Measurements from ENCODE around the gene KRTAP10-3.

Gene KRTAP10-3

DNA sequence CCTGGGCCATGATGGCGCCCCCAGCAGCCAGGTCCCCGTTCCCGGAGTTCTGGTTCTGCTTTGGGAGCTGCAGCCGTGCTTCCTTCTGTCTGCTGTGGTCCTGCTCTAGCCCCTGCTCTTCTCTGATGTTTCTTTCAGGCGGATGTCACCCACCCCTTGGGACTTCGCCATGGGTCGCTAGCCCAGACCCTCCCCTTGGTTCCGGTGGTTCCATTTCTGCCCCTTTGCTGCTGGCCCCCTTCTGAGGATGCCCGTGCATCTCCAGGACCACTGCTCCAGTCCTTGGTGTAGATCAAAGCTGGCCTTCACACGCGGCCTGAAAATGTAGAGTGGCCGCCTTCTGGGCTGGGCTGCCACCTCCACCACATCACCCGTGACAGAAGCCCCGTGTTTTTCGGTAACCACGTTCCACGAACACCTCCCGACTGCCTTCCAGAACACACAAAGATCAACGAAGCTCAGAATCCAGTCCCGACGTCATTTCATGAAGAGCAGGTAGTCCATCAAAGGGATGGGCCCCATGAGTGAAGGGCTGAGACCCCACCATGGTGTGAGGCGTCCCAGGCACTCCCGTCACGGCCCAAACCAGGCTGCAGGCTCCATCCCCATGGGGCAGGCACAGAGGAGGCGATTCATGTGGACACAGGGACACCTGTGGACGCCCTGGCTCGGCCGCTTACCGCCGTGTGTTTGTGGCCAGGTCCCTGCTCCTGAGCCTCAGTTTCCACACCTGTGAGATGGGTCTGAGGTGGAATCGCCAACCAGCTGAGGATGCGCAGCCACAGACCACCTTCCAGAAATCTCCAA lies 43.0 kb downstream of the KRTAP10-3 start:
- no peak for DNase-seq (ENCODE audit: low spot score)

DNA sequence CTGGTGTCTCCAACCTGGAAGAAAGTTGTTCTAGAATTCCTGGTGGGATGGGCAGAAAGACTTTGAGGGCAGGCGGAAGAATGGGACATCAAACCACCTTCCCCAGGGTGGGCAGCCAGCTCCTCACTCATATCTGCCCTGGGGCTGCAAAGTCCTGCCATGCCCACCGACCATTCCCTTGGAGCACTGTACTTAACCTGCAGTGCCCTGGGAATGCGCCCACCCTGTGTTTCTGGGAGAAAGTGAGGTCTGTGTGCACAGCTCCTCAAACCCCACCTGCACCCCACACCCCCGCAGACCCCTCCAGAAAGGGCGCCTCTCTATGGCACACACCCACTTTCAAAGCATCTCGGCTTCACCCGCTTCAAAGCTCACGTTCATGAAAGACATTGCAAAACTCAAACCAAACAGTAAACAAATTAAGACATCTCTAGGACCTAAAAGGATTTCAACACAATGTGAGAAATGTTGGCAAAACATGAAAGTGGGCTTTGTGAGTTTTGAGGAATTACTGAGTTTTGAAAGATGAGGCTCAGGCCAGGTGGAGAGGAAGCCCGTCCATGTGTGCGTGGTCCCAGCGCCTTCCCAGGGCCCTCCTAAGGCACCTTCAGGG lies 43.7 kb downstream of the KRTAP10-3 start:
- no peak for DNase-seq (ENCODE audit: low spot score)

- no peak for DNase-seq (ENCODE audit: low spot score)
Observed at GRCh38 chr21:44514218-44514520, 44.4 kb downstream of the KRTAP10-3 start.

- no peak for DNase-seq (ENCODE audit: low spot score)
Observed at GRCh38 chr21:44513389-44514217, 45.0 kb downstream of the KRTAP10-3 start.

DNA sequence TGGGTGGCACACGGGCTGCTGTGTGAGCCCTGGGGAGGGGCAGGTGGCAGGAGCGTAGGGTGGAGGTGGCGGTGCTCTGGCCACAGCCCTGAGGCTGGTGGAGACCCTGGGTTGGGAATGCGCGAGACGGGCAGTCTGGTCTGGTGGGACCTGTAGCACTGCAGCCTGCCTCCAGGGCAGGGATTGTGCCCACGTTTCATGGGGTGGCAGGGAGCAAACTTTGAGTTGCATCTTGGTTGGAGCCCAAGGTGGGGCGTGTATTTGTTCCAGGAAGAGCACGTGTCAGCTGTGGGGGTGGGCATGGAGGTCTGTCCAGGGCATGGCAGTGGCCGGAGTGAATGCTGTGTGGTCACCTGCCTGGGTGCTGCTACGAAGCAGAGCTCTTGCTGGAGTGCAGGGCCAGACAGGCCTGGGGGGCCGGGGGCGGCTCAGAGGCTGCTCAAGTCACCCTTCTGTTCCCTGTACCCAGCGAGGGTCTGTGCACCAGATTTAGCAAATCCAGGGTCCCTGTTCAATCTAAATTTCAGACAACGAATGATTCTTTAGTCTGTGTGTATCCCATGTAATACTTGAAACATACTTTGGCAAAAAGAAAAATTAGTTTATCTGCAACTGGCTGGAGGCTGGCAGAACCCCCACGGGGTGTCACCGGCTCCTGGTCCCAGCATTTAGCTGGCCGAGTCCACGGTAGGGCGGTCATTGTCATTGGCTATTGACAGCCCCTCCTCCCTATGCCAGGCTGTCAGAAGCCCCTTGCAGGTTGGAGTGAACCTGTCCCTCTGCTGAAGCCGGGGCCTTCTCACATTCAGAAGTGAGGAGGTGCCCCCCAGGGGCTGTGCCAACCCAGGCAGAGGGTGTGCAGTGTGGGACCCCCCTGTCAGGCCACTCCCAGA lies 45.9 kb downstream of the KRTAP10-3 start:
- no peak for DNase-seq (ENCODE audit: low spot score)

- no peak for DNase-seq (ENCODE audit: low spot score)
Observed at GRCh38 chr21:44511938-44512275, 46.7 kb downstream of the KRTAP10-3 start.

DNA sequence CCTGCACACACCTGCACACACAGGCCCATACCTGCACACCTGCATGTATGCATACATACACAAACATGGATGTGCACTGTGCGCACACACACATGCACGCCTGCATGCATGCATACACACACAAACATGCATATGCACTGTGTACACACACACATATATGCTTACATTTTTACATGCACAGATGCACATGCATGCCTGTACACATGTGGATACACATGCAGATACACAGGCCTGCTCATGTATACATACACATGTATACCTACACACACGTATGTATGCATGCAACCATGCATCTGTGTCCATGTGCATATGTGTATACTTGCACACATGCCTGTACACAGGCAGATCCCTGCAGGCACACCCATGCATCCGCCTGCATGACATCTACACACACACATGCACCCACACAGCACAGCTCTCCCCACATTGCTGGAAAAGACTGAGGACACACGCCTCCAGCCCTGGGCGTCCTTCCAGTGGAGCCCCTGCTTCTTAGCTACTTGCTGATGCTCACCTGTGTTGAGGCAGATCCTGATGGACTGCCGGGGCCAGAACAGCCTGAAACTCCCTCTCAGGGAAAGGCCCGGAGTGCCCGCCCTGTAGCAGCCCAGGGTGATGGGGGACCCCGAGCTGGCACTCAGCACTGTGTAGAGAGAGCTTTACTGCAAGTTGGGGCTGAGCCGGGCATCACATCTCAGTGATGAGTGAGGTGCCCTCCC lies 47.2 kb downstream of the KRTAP10-3 start:
- DNase-seq (ENCODE audit: low spot score), result no peak

- DNase-seq (ENCODE audit: low spot score), result peak; percentile 78
Observed at GRCh38 chr21:44510508-44511218, 47.9 kb downstream of the KRTAP10-3 start.

GRCh38 chr21:44510109-44510507 lies 48.5 kb downstream of the KRTAP10-3 start:
- no peak for DNase-seq (ENCODE audit: low spot score)

GRCh38 chr21:44509539-44509938 lies 49.1 kb downstream of the KRTAP10-3 start:
- no peak for DNase-seq (ENCODE audit: low spot score)

DNA sequence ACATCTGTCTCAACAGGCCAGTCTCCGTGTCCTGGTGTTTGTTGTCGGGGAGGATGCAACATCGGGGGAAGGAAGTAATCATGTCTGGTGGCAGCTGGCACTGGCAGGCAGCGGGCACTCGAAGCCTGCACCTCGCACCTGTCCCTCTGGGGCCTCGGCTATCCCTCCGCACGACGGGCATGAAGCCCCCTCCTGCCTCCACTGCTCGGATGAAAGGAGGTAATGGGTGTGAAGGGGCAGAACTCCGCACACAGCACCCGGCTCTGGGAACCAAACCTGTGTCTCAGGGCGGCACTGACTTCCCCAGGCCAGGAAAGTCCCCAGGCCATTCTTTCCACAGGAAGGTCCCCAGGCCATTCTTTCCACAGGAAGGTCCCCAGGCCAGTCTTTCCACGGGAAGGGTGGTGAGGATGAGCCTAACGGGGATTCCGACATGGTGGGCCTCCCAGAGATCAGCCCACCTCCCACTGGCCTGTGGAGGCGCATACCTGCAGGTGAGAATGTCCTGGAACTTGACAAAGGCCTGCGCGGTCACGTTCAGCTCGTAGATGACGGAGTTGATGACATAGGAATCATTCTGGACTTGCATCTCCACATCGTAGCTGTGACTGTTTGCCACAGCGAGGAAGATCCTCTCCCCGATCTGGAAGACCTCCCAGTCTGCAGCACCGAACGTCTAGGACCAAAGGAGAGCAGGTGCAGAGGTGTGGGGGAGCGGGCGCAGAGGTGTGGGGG lies 49.7 kb downstream of the KRTAP10-3 start:
- no peak for DNase-seq (ENCODE audit: low spot score)

DNA sequence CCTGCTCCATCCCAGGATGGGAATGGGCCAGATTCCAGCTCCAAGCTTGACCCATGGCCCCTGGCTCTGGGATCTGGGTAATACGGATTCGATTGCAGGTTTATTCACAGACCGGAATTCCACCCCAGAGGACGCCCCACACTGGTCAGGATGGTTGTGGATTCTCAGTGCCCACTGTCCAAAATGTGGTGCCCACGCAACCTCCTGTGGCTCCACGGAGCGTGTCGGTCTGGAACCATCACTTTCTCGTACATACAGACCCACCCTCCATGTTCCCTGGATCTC lies 50.2 kb downstream of the KRTAP10-3 start:
- DNase-seq (ENCODE audit: low spot score), result no peak

All from CD4-positive, alpha-beta T cell treated with Interleukin-2 at 100 ng/mL for 4 hours (primary cell).